Fibroblast of lung (primary cell): ENCODE measurements around the gene FRMD4A. TPM values are rescaled to one million over a fixed set of nuclear protein-coding genes. Genes with fewer than 3 reads are reported as not detected.

Source experiments
- DNase-seq, 2 donors: peaks; one replicate each; pipeline versions ENCODE4 v3.0.0 to v3.0.0-alpha.2; 2010; ENCODE audit warnings: low read depth in 2 of 2
- H2AFZ ChIP-seq: 2 replicates; pipeline ENCODE4 v1.5.1; 2012; ENCODE audit warnings: low read length, control low read depth, inconsistent platforms
- H3K27ac ChIP-seq: 2 replicates; pipeline ENCODE4 v1.5.1; 2011; ENCODE audit warnings: low read length, control low read depth; ENCODE audit not compliant: insufficient read depth
- H3K27me3 ChIP-seq: 2 replicates; pipeline ENCODE4 v1.5.1; 2011; ENCODE audit warnings: mild to moderate bottlenecking, low read length; ENCODE audit not compliant: control insufficient read depth, insufficient read depth
- H3K36me3 ChIP-seq: 2 replicates; pipeline ENCODE4 v1.5.1; 2011; ENCODE audit warnings: low read length; ENCODE audit not compliant: control insufficient read depth, insufficient read depth
- H3K4me1 ChIP-seq: 2 replicates; pipeline ENCODE4 v1.5.1; 2011; ENCODE audit warnings: low read length; ENCODE audit not compliant: control insufficient read depth, insufficient read depth; ENCODE audit errors: extremely low read depth
- H3K4me2 ChIP-seq: 2 replicates; pipeline ENCODE4 v1.5.1; 2011; ENCODE audit warnings: low read length, control low read depth; ENCODE audit not compliant: insufficient read depth; ENCODE audit errors: extremely low read depth
- H3K4me3 ChIP-seq, 4 experiments: fragments of 200-600 bp in 1 of 4; sonication (generic) in 1 of 4; replicated peaks in 1 of 4; 2 replicates each; pipeline ENCODE4 v1.5.1; 2011 to 2016; ENCODE audit warnings: low read length in 4 of 4, low read depth in 3 of 4, mild to moderate bottlenecking in 3 of 4, control low read depth in 2 of 4, inconsistent platforms in 1 of 4, mixed read lengths in 1 of 4; ENCODE audit not compliant: insufficient read depth in 1 of 4; ENCODE audit errors: control extremely low read depth in 1 of 4
- H3K79me2 ChIP-seq: 2 replicates; pipeline ENCODE4 v1.5.1; 2012; ENCODE audit warnings: mild to moderate bottlenecking, low read length, inconsistent platforms; ENCODE audit not compliant: control insufficient read depth, insufficient read depth
- H3K9ac ChIP-seq: 2 replicates; pipeline ENCODE4 v1.5.1; 2011; ENCODE audit warnings: mild to moderate bottlenecking, low read length, control low read depth; ENCODE audit not compliant: insufficient read depth
- H3K9me3 ChIP-seq: 2 replicates; pipeline ENCODE4 v1.5.1; 2012; ENCODE audit warnings: low read depth, low read length; ENCODE audit not compliant: control insufficient read depth, insufficient read depth
- H4K20me1 ChIP-seq: 2 replicates; pipeline ENCODE4 v1.5.1; 2011; ENCODE audit warnings: low read length; ENCODE audit not compliant: control insufficient read depth, insufficient read depth; ENCODE audit errors: extremely low read depth
- CTCF ChIP-seq, 2 donors: IDR thresholded peaks in 1 of 2; conservative IDR thresholded peaks in 1 of 2; 1 replicate in 1 of 2; 2 replicates in 1 of 2; pipeline ENCODE4 v1.5.1; 2011 to 2012; ENCODE audit warnings: low read length in 2 of 2, control low read depth in 1 of 2, inconsistent platforms in 1 of 2, low read depth in 1 of 2, mild to moderate bottlenecking in 1 of 2
- EZH2 ChIP-seq: IDR thresholded peaks from 2 replicates; pipeline ENCODE4 v1.5.1; 2012; ENCODE audit warnings: low read length, control low read depth, mild to moderate bottlenecking; ENCODE audit errors: missing control alignments
- polyA plus RNA-seq, 2 donors: library from polyadenylated mRNA; depleted of rRNA in 1 of 2; stranded (reverse) in 1 of 2; unstranded in 1 of 2; fragments of >200 nt; gene quantifications; 2 replicates each; pipeline ENCODE4 v1.2.1, GENCODE V29; 2011 to 2012; ENCODE audit warnings: missing spikeins in 1 of 2
- total RNA-seq: library from RNA; depleted of rRNA; stranded (reverse); fragments of >200 nt; gene quantifications from 2 replicates; pipeline ENCODE4 v1.2.1, GENCODE V29; 2014

FRMD4A gene
- total and polyA plus RNA-seq, 2 donors (not counting 1 experiment from before 2014, with no cell fraction given) = 26.9 to 63.6 TPM

- H2AFZ ChIP-seq = no peak overlapping the region
- no peaks in the 10 kb centered on the region for H4K20me1 ChIP-seq
- TF ChIP-seq EZH2 (no peak), CTCF (conservative IDR thresholded peaks at IDR 0.05 in 1 of 2, IDR thresholded peaks at IDR 0.05 in 1 of 2; ENCODE audit: low read depth in 1 of 2, low read length in 2 of 2) (no peak)
- no peak overlapping the region for H3K9ac ChIP-seq
- H3K79me2 ChIP-seq = no peaks in the 10 kb centered on the region
- H3K9me3 ChIP-seq = no peaks in the 10 kb centered on the region
- H3K36me3 ChIP-seq = no peaks in the 10 kb centered on the region
- DNase-seq = no peak
- H3K4me1 ChIP-seq = no peaks in the 10 kb centered on the region
- H3K4me2 ChIP-seq = no peak overlapping the region
- H3K27me3 ChIP-seq = peaks cover 15% of the 10 kb centered on the region
- no peak overlapping the region for H3K4me3 ChIP-seq
- no peak overlapping the region for H3K27ac ChIP-seq
Observed at GRCh38 chr10:14328881-14329672, 1.6 kb downstream of the FRMD4A start.

GRCh38 chr10:14327527-14327926 lies 3.2 kb downstream of the FRMD4A start:
- DNase-seq = no peak
- Histone ChIP-seq H2AFZ (no peak overlapping the region), H3K27ac (no peak overlapping the region), H3K79me2 (no peaks in the 10 kb centered on the region), H3K27me3 (peaks cover 9% of the 10 kb centered on the region), H3K4me1 (no peaks in the 10 kb centered on the region), H4K20me1 (no peaks in the 10 kb centered on the region), H3K9ac (no peak overlapping the region), H3K4me3 (no peak overlapping the region), H3K9me3 (no peaks in the 10 kb centered on the region), H3K36me3 (no peaks in the 10 kb centered on the region), H3K4me2 (no peak overlapping the region)
- no peak for TF ChIP-seq CTCF (conservative IDR thresholded peaks at IDR 0.05 in 1 of 2, IDR thresholded peaks at IDR 0.05 in 1 of 2; ENCODE audit: low read depth in 1 of 2, low read length in 2 of 2)
- no peak for TF ChIP-seq EZH2

GRCh38 chr10:14326581-14326980 lies 4.1 kb downstream of the FRMD4A start:
- no peaks in the 10 kb centered on the region for H3K36me3 ChIP-seq
- peak in 1 of 2 donors; percentile 19 for DNase-seq
- no peak overlapping the region for H3K4me2 ChIP-seq
- no peak overlapping the region for H3K27ac ChIP-seq
- no peaks in the 10 kb centered on the region for H3K79me2 ChIP-seq
- no peaks in the 10 kb centered on the region for H3K9me3 ChIP-seq
- no peak overlapping the region for H3K9ac ChIP-seq
- H3K4me3 ChIP-seq = no peak overlapping the region
- peaks cover 9% of the 10 kb centered on the region for H3K27me3 ChIP-seq
- TF ChIP-seq EZH2 = no peak
- no peak for TF ChIP-seq CTCF (conservative IDR thresholded peaks at IDR 0.05 in 1 of 2, IDR thresholded peaks at IDR 0.05 in 1 of 2; ENCODE audit: low read depth in 1 of 2, low read length in 2 of 2)
- no peak overlapping the region for H2AFZ ChIP-seq
- no peaks in the 10 kb centered on the region for H4K20me1 ChIP-seq
- H3K4me1 ChIP-seq = no peaks in the 10 kb centered on the region
